ENCODE results near the gene TMEM165. TPM values are rescaled to one million over a fixed set of nuclear protein-coding genes. Genes with fewer than 3 reads are reported as not detected.
A peak's percentile ranks its signal among the peaks of the same experiment; 100 is the strongest.

The TMEM165 gene
- total and polyA plus RNA-seq, 9 of the 15 experiments (the other 6 are each of a cell fraction or from before 2014, with no cell fraction given): 21.3 to 145 (median 96.8) TPM

DNA sequence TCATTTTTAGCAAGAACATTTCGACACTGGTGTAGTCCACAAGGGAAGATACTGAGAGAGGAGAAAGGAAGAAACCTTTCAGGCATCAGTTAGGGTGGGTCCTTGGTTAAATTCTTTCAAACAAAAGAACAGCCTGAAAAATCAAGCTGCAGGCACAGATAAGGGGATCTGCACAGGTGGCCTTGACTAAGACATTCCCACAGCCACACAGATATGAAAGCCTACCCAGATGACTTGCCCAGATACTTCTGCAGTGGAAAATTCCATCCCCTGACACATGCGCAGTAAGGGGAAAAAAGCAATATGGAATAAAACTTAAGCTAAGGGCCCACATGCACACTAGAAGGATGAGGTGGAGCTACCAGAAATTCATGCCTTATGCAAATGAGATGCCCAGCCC is 8.9 kb upstream of the TMEM165 start (continued):
- TF ChIP-seq, protein P1, sequence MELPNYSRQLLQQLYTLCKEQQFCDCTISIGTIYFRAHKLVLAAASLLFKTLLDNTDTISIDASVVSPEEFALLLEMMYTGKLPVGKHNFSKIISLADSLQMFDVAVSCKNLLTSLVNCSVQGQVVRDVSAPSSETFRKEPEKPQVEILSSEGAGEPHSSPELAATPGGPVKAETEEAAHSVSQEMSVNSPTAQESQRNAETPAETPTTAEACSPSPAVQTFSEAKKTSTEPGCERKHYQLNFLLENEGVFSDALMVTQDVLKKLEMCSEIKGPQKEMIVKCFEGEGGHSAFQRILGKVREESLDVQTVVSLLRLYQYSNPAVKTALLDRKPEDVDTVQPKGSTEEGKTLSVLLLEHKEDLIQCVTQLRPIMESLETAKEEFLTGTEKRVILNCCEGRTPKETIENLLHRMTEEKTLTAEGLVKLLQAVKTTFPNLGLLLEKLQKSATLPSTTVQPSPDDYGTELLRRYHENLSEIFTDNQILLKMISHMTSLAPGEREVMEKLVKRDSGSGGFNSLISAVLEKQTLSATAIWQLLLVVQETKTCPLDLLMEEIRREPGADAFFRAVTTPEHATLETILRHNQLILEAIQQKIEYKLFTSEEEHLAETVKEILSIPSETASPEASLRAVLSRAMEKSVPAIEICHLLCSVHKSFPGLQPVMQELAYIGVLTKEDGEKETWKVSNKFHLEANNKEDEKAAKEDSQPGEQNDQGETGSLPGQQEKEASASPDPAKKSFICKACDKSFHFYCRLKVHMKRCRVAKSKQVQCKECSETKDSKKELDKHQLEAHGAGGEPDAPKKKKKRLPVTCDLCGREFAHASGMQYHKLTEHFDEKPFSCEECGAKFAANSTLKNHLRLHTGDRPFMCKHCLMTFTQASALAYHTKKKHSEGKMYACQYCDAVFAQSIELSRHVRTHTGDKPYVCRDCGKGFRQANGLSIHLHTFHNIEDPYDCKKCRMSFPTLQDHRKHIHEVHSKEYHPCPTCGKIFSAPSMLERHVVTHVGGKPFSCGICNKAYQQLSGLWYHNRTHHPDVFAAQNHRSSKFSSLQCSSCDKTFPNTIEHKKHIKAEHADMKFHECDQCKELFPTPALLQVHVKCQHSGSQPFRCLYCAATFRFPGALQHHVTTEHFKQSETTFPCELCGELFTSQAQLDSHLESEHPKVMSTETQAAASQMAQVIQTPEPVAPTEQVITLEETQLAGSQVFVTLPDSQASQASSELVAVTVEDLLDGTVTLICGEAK (IDR thresholded peaks at IDR 0.05): no peak
- TF ChIP-seq, protein P1 (CRISPR knock-in tag; IDR thresholded peaks at IDR 0.05): no peak
- no peak for TF ChIP-seq STAG1 (CRISPR knock-in tag; IDR thresholded peaks at IDR 0.05; ENCODE audit: borderline replicate concordance)
- TF ChIP-seq, protein P2, sequence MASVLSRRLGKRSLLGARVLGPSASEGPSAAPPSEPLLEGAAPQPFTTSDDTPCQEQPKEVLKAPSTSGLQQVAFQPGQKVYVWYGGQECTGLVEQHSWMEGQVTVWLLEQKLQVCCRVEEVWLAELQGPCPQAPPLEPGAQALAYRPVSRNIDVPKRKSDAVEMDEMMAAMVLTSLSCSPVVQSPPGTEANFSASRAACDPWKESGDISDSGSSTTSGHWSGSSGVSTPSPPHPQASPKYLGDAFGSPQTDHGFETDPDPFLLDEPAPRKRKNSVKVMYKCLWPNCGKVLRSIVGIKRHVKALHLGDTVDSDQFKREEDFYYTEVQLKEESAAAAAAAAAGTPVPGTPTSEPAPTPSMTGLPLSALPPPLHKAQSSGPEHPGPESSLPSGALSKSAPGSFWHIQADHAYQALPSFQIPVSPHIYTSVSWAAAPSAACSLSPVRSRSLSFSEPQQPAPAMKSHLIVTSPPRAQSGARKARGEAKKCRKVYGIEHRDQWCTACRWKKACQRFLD (CRISPR knock-in tag; IDR thresholded peaks at IDR 0.05): peak; percentile 85; the same call in 1 of the 2 replicates
- no peak for TF ChIP-seq RBM39 (optimal IDR thresholded peaks at IDR 0.05; ENCODE audit: low read depth, low read length)
- TF ChIP-seq, protein P3, sequence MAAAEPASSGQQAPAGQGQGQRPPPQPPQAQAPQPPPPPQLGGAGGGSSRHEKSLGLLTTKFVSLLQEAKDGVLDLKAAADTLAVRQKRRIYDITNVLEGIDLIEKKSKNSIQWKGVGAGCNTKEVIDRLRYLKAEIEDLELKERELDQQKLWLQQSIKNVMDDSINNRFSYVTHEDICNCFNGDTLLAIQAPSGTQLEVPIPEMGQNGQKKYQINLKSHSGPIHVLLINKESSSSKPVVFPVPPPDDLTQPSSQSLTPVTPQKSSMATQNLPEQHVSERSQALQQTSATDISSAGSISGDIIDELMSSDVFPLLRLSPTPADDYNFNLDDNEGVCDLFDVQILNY (CRISPR knock-in tag; IDR thresholded peaks at IDR 0.05): no peak
- TF ChIP-seq IRF2 (CRISPR knock-in tag; IDR thresholded peaks at IDR 0.05): no peak
- peak; percentile 97 for TF ChIP-seq FOXM1 (IDR thresholded peaks at IDR 0.05; ENCODE audit: low read depth)
- no peak for TF ChIP-seq FOXM1 (CRISPR knock-in tag; IDR thresholded peaks at IDR 0.05; ENCODE audit: low read depth)
- TF ChIP-seq PHB2 (IDR thresholded peaks at IDR 0.05; ENCODE audit: low read depth): peak; percentile 95
- TF ChIP-seq U2AF2 (optimal IDR thresholded peaks at IDR 0.05; ENCODE audit: low read depth, low read length): no peak
- no peak for TF ChIP-seq NUFIP1 (IDR thresholded peaks at IDR 0.05; ENCODE audit: partially characterized antibody)
- TF ChIP-seq ZNF384 (IDR thresholded peaks at IDR 0.05; ENCODE audit: low read depth, low read length): no peak
- TF ChIP-seq TCF7 (IDR thresholded peaks at IDR 0.05; ENCODE audit: borderline replicate concordance): no peak
- TF ChIP-seq RBM25 (IDR thresholded peaks at IDR 0.05; ENCODE audit: low read depth, low read length, severe bottlenecking): no peak
- TF ChIP-seq SIN3A (IDR thresholded peaks at IDR 0.05; ENCODE audit: borderline replicate concordance in 2 of 2, control insufficient read depth in 1 of 2, low read depth in 2 of 2, low read length in 2 of 2): no peak
